Calu3 (cell line): ENCODE results near the gene SYNPR. TPM values are rescaled to one million over a fixed set of nuclear protein-coding genes. Genes with fewer than 3 reads are reported as not detected.

Experiments
- BruUV-seq: library from RNA; stranded (reverse); fragments of 400-500 nt; replicated peaks from 2 replicates; lab custom pipeline; 2021; lab: Mats Ljungman, UMichigan
- CTCF ChIA-PET: fragments of 300-600 bp; sonication (Branson Sonifier 250); formaldehyde crosslinking; loops from one replicate; lab custom pipeline; 2022; ENCODE audit warnings: antibody characterized with exemption; lab: Charles Lee
- DNase-seq: peaks from one replicate; pipeline ENCODE4 v3.0.0; 2022
- H3K27ac Mint-ChIP-seq: one replicate; pipeline ENCODE4 v1.8.0; 2022; ENCODE audit warnings: mixed read lengths; ENCODE audit not compliant: unreplicated experiment
- H3K27me3 Mint-ChIP-seq: one replicate; pipeline ENCODE4 v1.8.0; 2022; ENCODE audit warnings: mixed read lengths; ENCODE audit not compliant: unreplicated experiment
- H3K36me3 Mint-ChIP-seq: one replicate; pipeline ENCODE4 v1.8.0; 2022; ENCODE audit warnings: mild to moderate bottlenecking, moderate library complexity, mixed read lengths; ENCODE audit not compliant: insufficient read depth, unreplicated experiment
- H3K4me1 Mint-ChIP-seq: one replicate; pipeline ENCODE4 v1.8.0; 2022; ENCODE audit warnings: mild to moderate bottlenecking, low read depth, mixed read lengths; ENCODE audit not compliant: unreplicated experiment
- H3K4me3 Mint-ChIP-seq: one replicate; pipeline ENCODE4 v1.8.0; 2022; ENCODE audit warnings: mild to moderate bottlenecking, low read depth, moderate library complexity, mixed read lengths; ENCODE audit not compliant: unreplicated experiment
- H3K9me3 Mint-ChIP-seq: one replicate; pipeline ENCODE4 v1.8.0; 2022; ENCODE audit warnings: low read depth, mixed read lengths; ENCODE audit not compliant: unreplicated experiment
- intact Hi-C: fragments of 100-400 bp; cut with micrococcal nuclease; formaldehyde crosslinking; loops from one replicate; pipeline ENCODE4 v1.10.0; 2022; ENCODE audit not compliant: unreplicated experiment
- total RNA-seq: library from RNA; stranded (reverse); gene quantifications from 2 replicates; pipeline ENCODE4 v1.2.3, GENCODE V29; 2022
- TF ChIP-seq, protein P1 (sequence below): fragments of 200-600 bp; IDR thresholded peaks from one replicate; pipeline ENCODE4 v1.8.0; 2022; ENCODE audit warnings: antibody characterized with exemption; ENCODE audit not compliant: unreplicated experiment

SYNPR gene
- total RNA-seq, 1 experiment from 2014 or later: 0.90 TPM

DNA sequence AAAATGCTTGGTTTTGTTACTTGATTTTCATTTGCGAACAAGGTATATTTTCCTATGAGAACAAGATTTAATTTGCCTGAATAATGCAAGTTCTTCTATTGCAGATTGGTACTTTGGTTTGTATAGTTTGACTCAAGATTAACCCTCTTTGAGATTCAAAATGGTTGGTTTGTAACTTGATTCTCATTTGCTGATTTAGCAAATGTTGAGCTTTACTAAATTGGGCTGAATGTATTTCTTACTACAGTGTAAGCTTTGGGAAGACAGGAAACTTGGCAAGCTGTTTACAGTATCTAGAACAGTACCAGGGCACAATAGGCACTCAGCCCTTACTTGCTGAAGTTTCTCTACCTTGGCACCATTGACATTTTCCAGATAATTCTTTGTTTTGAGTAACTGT, 3.7 kb upstream of the SYNPR start:
- BruUV-seq: no TSS peak
- no peaks in the 10 kb centered on the region for H3K9me3 Mint-ChIP-seq
- DNase-seq: no peak
- intact Hi-C loops: no loop called here
- CTCF ChIA-PET: interaction anchor here (0.7 kb wide), 1 partner anchor 595 kb away, joined by 3 read pairs; no protein-coding TSS in a partner anchor
- H3K4me1 Mint-ChIP-seq: peaks cover 9% of the 10 kb centered on the region
- peaks cover 13% of the 10 kb centered on the region for H3K27me3 Mint-ChIP-seq
- H3K36me3 Mint-ChIP-seq: peaks cover 9% of the 10 kb centered on the region
- TF ChIP-seq, protein P1, sequence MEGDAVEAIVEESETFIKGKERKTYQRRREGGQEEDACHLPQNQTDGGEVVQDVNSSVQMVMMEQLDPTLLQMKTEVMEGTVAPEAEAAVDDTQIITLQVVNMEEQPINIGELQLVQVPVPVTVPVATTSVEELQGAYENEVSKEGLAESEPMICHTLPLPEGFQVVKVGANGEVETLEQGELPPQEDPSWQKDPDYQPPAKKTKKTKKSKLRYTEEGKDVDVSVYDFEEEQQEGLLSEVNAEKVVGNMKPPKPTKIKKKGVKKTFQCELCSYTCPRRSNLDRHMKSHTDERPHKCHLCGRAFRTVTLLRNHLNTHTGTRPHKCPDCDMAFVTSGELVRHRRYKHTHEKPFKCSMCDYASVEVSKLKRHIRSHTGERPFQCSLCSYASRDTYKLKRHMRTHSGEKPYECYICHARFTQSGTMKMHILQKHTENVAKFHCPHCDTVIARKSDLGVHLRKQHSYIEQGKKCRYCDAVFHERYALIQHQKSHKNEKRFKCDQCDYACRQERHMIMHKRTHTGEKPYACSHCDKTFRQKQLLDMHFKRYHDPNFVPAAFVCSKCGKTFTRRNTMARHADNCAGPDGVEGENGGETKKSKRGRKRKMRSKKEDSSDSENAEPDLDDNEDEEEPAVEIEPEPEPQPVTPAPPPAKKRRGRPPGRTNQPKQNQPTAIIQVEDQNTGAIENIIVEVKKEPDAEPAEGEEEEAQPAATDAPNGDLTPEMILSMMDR: no peak
- H3K27ac Mint-ChIP-seq: no peak overlapping the region
- H3K4me3 Mint-ChIP-seq: no peak overlapping the region

DNA sequence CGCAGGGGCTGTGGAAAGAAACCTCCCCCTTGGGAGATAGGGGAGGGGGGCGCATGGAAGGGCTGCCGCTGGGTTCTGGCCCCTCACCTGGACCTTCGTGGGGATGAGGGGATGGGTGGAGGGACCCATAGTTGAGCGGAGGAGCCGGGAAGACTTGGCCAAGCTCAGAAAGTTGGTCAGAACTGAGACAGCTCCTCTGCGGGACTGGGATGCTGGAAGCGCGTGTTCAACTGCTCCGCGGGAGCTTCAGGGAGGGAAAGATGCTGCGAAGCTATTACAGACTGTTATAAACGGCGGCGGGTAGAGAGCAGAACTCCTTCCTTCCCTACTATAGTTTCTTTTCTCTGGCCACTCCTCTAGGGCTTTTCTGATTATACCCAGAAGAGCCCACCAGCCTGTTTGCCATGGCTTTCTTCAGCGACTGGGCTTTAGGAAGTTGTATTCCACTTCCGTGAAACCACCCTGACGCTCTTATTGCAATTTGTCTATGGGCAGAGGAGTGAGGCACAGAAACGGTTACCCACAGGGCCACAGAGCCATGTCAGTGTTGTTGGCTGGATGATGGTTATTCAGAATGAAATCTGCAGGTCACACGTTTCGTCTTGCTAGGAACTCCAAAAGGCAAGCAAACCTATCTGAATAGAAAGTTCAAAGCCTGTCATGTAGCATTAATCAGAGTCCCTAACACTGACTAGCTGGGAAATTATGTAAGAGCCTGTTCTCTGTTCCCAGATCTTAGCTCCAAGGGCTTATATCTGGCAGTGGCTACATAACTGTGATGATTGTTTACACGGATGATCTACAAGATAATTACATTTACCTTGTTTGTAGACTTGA, 1.1 kb downstream of the SYNPR start:
- BruUV-seq: no TSS peak
- H3K36me3 Mint-ChIP-seq: peaks cover 9% of the 10 kb centered on the region
- peak overlapping the region; percentile 82 for H3K4me3 Mint-ChIP-seq
- peak; percentile 4 for DNase-seq
- intact Hi-C loops: no loop called here
- TF ChIP-seq, protein P1: no peak
- CTCF ChIA-PET: no interaction called here
- H3K27ac Mint-ChIP-seq: peak overlapping the region; percentile 39
- H3K27me3 Mint-ChIP-seq: peaks cover 13% of the 10 kb centered on the region
- peaks cover 33% of the 10 kb centered on the region for H3K4me1 Mint-ChIP-seq
- no peaks in the 10 kb centered on the region for H3K9me3 Mint-ChIP-seq

DNA sequence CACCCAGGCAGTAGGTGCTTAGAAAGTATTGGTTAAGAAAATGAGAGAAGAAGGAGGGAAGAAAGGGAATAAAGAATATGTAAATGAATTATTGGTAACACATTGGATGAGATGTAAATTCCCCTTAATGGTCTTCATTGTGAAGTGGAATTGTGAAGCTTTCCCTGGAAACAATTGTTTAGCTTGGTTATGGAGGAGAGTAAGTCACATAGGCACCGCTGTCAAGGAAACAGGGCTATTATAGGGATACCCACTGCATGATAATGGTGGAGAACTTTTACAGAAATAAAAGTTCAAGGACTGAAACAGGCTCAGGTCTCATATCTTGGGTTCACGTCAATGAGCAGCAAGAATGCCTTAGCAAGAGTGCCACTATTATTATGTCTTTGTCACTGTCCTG, 9.5 kb downstream of the SYNPR start:
- peaks cover 6% of the 10 kb centered on the region for H3K4me1 Mint-ChIP-seq
- no peak overlapping the region for H3K4me3 Mint-ChIP-seq
- intact Hi-C loops: no loop called here
- no TSS peak for BruUV-seq
- H3K27ac Mint-ChIP-seq: no peak overlapping the region
- no peaks in the 10 kb centered on the region for H3K36me3 Mint-ChIP-seq
- no peaks in the 10 kb centered on the region for H3K9me3 Mint-ChIP-seq
- no peaks in the 10 kb centered on the region for H3K27me3 Mint-ChIP-seq
- CTCF ChIA-PET: no interaction called here
- TF ChIP-seq, protein P1: no peak
- no peak for DNase-seq

DNA sequence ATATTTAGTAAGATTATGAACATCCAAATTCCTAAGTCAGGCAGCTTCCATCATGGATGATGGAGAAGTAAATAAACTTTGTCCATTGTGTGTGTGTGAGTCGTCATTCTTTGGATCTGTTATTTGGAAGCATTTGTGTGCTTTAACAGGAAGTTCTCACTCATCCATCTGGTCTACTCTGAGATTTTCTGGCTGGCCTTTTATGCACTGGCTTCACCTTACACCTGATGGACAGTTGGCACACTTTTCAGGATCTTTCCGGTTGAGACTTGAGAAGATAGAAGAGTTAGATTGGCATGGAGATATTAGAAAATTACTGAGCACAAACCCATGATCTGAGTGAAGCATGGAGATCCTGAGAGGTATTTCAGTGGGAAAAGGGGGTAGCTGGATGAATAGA, 12.6 kb downstream of the SYNPR start:
- DNase-seq: no peak
- intact Hi-C loops: no loop called here
- no peak overlapping the region for H3K4me3 Mint-ChIP-seq
- no peaks in the 10 kb centered on the region for H3K4me1 Mint-ChIP-seq
- TF ChIP-seq, protein P1: no peak
- no peaks in the 10 kb centered on the region for H3K36me3 Mint-ChIP-seq
- CTCF ChIA-PET: no interaction called here
- H3K27ac Mint-ChIP-seq: no peak overlapping the region
- H3K9me3 Mint-ChIP-seq: no peaks in the 10 kb centered on the region
- no peaks in the 10 kb centered on the region for H3K27me3 Mint-ChIP-seq
- no TSS peak for BruUV-seq
